Kidney epithelial cell (primary cell): Measurements from ENCODE around the gene PIAS3. TPM values are rescaled to one million over a fixed set of nuclear protein-coding genes. Genes with fewer than 3 reads are reported as not detected.
A peak's percentile ranks its signal among the peaks of the same experiment; 100 is the strongest.

Source experiments
- DNase-seq: peaks from one replicate; pipeline ENCODE4 v3.0.0-alpha.2; 2010; ENCODE audit warnings: low read depth
- H3K27me3 ChIP-seq: 2 replicates; pipeline ENCODE4 v1.6.0; 2011; ENCODE audit warnings: low read length; ENCODE audit not compliant: control insufficient read depth, insufficient read depth
- H3K36me3 ChIP-seq: 2 replicates; pipeline ENCODE4 v1.5.1; 2011; ENCODE audit warnings: low read length; ENCODE audit not compliant: control insufficient read depth, insufficient read depth
- H3K4me3 ChIP-seq: 2 replicates; pipeline ENCODE4 v1.5.1; 2011; ENCODE audit warnings: low read depth, mild to moderate bottlenecking, control low read depth, low read length
- total RNA-seq: library from RNA; depleted of rRNA; stranded (reverse); fragments of >200 nt; gene quantifications from 2 replicates; pipeline ENCODE4 v1.2.3, GENCODE V29; 2015
- TF ChIP-seq, protein P1 (sequence below): IDR thresholded peaks from 2 replicates; pipeline ENCODE4 v1.5.1; 2011; ENCODE audit warnings: mild to moderate bottlenecking, moderate library complexity, low read length, control low read depth, inconsistent platforms; ENCODE audit not compliant: insufficient read depth, poor library complexity, severe bottlenecking

Gene PIAS3
- total RNA-seq, 1 donor from 2014 or later, result 17.7 TPM

DNA sequence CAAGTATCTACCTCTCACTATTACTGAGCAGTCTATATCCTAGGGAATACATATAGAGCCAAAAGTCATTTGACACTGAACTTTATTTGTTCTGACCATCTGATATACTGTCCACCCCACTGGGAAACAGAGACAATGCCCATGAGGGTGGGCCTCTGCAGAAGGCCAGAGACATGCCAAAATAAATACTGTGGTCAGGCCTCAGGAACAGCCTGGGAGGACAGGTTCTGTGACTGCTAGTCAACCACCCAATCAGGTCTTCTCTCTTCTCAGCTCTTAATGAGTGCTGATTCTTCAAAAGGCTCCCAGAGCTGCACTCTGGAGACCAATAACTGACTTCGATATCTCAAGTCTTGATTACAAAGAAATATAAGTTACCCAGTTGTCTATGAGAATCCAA is 32.3 kb upstream of the PIAS3 start:
- no peaks in the 10 kb centered on the region for H3K27me3 ChIP-seq
- H3K36me3 ChIP-seq, result no peaks in the 10 kb centered on the region
- TF ChIP-seq, protein P1, sequence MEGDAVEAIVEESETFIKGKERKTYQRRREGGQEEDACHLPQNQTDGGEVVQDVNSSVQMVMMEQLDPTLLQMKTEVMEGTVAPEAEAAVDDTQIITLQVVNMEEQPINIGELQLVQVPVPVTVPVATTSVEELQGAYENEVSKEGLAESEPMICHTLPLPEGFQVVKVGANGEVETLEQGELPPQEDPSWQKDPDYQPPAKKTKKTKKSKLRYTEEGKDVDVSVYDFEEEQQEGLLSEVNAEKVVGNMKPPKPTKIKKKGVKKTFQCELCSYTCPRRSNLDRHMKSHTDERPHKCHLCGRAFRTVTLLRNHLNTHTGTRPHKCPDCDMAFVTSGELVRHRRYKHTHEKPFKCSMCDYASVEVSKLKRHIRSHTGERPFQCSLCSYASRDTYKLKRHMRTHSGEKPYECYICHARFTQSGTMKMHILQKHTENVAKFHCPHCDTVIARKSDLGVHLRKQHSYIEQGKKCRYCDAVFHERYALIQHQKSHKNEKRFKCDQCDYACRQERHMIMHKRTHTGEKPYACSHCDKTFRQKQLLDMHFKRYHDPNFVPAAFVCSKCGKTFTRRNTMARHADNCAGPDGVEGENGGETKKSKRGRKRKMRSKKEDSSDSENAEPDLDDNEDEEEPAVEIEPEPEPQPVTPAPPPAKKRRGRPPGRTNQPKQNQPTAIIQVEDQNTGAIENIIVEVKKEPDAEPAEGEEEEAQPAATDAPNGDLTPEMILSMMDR, result no peak
- DNase-seq, result peak; percentile 42
- no peak overlapping the region for H3K4me3 ChIP-seq

DNA sequence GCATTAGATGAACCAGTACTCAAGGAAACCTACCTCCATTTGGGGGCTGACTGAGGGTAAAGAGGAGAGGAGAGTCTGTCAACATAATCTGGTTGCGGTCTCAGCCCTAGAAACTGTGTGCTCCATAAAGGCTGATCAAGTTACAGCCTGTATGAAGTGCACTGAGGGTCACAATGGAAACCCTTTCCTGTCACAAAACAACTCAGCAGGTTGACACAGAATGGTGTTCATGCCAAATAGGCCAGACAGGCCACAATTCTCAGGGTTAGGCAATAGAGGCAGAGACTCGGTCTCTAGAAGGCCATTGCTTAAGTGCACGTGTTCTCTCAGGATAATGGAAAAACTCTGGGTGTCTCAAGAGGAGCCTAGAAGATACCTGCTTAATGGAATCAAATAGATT is 30.8 kb upstream of the PIAS3 start:
- TF ChIP-seq, protein P1, result no peak
- DNase-seq, result no peak
- Histone ChIP-seq H3K36me3 (no peaks in the 10 kb centered on the region), H3K4me3 (no peak overlapping the region), H3K27me3 (peaks cover 5% of the 10 kb centered on the region)

DNA sequence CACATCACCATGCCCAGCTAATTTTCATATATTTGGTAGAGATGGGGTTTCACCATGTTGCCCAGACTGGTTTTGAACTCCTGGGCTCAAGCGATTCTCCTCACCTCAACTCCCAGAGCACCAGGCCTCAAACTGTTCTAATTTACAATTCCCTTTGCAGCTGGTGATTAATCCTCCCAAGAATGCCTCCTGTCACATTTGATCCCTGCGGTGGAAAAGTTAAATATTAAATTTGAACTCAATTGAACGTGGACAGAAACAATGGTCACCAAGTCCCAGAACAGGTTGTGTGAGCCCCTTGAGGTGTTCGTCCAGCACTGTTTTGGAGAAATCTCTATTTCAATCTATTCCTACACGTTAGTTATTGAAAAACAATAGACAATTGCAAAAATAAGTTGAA is 28.8 kb upstream of the PIAS3 start:
- DNase-seq, result peak; percentile 69
- Histone ChIP-seq H3K36me3 (no peaks in the 10 kb centered on the region), H3K27me3 (peaks cover 7% of the 10 kb centered on the region), H3K4me3 (no peak overlapping the region)
- TF ChIP-seq, protein P1, result no peak

GRCh38 chr1:145886816-145887215 is 27.9 kb upstream of the PIAS3 start:
- no peak for DNase-seq
- no peak overlapping the region for H3K4me3 ChIP-seq
- peaks cover 7% of the 10 kb centered on the region for H3K27me3 ChIP-seq
- no peaks in the 10 kb centered on the region for H3K36me3 ChIP-seq
- TF ChIP-seq, protein P1, result no peak

DNA sequence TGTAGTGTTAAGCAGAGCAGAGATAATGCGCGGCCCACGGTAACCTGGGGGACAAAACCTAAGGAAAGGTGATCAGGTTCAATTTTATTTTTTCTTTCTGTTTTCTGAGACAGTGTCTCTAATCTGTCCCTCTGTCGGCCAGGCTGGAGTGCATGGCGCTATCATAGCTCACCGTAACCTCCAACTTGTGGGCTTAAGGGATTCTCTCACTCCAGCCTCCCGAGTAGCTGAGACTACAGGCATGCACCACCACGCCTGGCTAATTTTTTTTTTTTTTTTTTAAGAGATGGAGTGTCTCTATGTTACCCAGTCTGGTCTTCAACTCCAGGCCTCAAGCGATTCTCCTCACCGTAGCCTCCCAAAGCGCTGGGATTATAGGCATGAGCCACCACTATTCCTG is 27.5 kb upstream of the PIAS3 start:
- no peak for DNase-seq
- Histone ChIP-seq H3K4me3 (peak overlapping the region; percentile 38), H3K27me3 (peaks cover 7% of the 10 kb centered on the region), H3K36me3 (no peaks in the 10 kb centered on the region)
- TF ChIP-seq, protein P1, result no peak

GRCh38 chr1:145885738-145886287 is 26.9 kb upstream of the PIAS3 start, which contains the start of gene ANKRD35:
TSS of gene ANKRD35 (minus strand) at chr1:145885866. CDS start at chr1:145885758, 108 bp downstream.
- Histone ChIP-seq H3K27me3 (peaks cover 7% of the 10 kb centered on the region), H3K4me3 (peak within 1 kb of the TSS; percentile 38), H3K36me3 (no peaks in the 10 kb centered on the region)
- DNase-seq, result peak; percentile 38
- TF ChIP-seq, protein P1, result no peak
